HG03571 (cell line): ENCODE data around the gene NUDT4B.
"Not testable (repeated sequence)": the region's sequence is repeated elsewhere in the genome, so short reads cannot be mapped to it uniquely, and the experiment has no call there.

ENCODE experiments used
- ATAC-seq: cut with Tn5 transposase; IDR thresholded peaks from one replicate; pipeline ENCODE4 v1.9.1; 2021; ENCODE audit not compliant: unreplicated experiment

NUDT4B gene

GRCh38 chr1:148748563-148749334, at the start of gene NUDT4B:
NUDT4B (plus strand) TSS chr1:148748774; CDS start chr1:148748953, 179 bp downstream.
- peak; percentile 43 for ATAC-seq

DNA sequence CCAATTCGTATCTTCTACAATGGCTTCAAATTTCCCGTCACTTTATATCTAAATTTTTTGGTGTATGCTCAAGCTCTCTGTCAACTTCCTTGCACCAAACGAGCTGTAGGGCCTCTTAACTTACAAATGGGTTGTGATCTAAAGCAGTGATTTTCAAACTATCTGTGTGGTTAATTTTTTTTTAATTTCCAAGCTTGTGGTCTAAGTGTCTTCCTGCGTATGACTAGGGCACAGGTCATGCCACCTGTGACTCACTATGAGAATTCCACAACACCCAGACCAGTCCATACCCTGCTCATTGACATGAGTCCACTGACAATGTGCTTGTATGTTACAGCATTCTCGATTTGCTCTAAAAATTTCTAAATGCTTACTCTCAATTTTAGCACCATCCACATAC, 49.2 kb upstream of the NUDT4B start:
- not testable (repeated sequence) for ATAC-seq

- ATAC-seq: not testable (repeated sequence)
Measured at GRCh38 chr1:148702242-148702641, 46.3 kb upstream of the NUDT4B start.

GRCh38 chr1:148703973-148704591, 44.5 kb upstream of the NUDT4B start:
- not testable (repeated sequence) for ATAC-seq

- peak; percentile 59 for ATAC-seq
Measured at GRCh38 chr1:148705316-148705948, 43.1 kb upstream of the NUDT4B start.

- ATAC-seq: not testable (repeated sequence)
Measured at GRCh38 chr1:148708779-148709333, 39.7 kb upstream of the NUDT4B start.

GRCh38 chr1:148710772-148711523, 37.6 kb upstream of the NUDT4B start:
- not testable (repeated sequence) for ATAC-seq

- ATAC-seq: not testable (repeated sequence)
Measured at GRCh38 chr1:148712353-148712752, 36.2 kb upstream of the NUDT4B start.

DNA sequence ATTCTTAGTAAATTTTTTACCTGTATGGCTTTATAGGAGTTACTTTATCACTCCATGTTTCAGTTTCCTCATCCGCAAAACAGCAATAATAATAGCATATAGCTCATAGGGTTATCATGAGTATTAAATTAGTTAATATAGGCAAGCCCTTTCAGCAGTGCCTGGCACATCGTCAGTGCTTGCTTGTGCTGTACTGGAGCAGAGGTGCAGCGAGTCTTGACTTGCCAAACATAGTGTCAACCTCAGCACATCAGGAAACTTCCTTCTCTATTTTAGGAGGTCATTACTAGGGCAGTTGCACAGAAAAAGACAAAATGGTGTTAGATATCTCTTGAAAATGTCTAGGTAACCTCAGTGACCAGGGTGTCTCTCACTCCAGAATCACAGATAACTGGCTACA, 33.1 kb upstream of the NUDT4B start:
- not testable (repeated sequence) for ATAC-seq

GRCh38 chr1:148716966-148717520, 31.5 kb upstream of the NUDT4B start:
- not testable (repeated sequence) for ATAC-seq

DNA sequence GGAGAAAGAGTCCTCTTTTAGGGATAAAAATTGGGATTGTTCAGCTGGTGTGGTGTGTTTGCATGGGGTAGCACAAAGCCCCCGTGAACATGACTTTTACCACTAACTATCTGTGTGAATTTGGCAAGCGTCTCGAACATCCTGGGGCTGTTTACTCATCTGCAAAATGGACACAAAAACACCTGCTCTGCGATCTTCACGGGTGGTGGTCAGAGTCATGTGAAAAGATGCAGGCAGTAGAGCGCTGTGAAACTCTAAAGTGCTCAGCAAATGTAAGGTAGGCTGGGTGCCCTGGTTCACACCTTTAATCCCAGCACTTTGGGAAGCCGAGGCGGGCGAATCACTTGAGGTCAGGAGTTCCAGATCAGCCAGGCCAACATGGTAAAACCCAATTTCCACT, 27.7 kb upstream of the NUDT4B start:
- not testable (repeated sequence) for ATAC-seq

- not testable (repeated sequence) for ATAC-seq
Measured at GRCh38 chr1:148722758-148723157, 25.8 kb upstream of the NUDT4B start.

DNA sequence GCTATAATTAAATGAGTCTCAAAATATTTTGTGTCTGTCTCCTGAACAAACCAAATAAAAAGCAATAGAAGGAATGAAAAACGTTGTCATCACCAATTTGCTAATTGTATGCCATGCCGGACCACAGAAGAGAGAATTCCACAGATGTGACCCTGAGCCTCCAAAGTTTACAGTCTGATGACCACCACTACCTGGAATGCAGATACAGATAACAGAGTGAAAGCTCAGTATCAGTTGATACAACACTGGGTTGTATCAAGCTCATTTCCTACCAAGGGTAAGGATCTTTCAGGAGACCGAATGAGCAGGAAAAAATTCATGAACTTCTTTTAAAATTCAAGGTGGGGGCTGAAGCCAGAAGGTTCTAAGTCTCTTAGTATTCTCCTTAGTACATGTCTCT, 25.1 kb upstream of the NUDT4B start:
- not testable (repeated sequence) for ATAC-seq

GRCh38 chr1:148724872-148725271, 23.7 kb upstream of the NUDT4B start:
- not testable (repeated sequence) for ATAC-seq

GRCh38 chr1:148727862-148728261, 20.7 kb upstream of the NUDT4B start:
- ATAC-seq: not testable (repeated sequence)

- ATAC-seq: peak; percentile 49
Measured at GRCh38 chr1:148729128-148729527, 19.4 kb upstream of the NUDT4B start.

DNA sequence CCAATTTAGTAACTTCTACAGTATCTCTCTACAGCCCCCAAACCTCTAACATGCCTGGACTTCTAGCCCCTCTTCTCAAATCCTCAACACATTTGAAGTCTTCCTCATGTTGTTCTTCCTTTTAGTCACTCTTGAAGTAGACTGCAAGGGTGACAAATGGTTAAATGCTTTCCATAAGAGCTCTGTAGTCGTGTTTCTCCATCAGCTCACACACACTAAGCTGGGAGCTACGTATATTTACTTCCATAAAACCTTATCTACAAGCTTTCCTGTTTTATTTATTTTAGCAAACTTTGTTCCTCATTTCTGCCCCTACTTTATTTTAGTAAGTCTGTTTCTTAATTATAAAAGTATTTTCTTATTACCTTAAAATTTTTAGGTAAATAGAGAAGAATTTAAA, 19.0 kb upstream of the NUDT4B start:
- ATAC-seq: not testable (repeated sequence)

DNA sequence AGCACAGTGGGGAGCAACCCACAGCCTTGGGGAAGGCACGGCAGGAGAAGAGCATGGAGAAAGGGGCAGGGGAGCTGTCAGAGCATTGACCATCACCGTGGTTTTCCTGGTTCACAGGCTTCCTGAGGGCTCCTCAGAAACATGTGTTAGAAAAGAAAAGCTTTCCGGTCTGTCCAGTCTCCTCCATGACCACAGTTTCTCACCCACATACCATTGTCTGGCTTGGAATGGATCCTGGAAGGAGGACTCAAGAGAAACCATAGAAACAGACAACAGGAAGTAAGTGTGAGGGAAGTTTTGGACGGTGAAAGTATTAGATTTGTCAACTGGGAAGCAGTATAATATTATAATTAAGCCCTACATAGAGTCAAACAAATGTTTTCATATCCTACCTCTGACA, 16.3 kb upstream of the NUDT4B start:
- not testable (repeated sequence) for ATAC-seq

DNA sequence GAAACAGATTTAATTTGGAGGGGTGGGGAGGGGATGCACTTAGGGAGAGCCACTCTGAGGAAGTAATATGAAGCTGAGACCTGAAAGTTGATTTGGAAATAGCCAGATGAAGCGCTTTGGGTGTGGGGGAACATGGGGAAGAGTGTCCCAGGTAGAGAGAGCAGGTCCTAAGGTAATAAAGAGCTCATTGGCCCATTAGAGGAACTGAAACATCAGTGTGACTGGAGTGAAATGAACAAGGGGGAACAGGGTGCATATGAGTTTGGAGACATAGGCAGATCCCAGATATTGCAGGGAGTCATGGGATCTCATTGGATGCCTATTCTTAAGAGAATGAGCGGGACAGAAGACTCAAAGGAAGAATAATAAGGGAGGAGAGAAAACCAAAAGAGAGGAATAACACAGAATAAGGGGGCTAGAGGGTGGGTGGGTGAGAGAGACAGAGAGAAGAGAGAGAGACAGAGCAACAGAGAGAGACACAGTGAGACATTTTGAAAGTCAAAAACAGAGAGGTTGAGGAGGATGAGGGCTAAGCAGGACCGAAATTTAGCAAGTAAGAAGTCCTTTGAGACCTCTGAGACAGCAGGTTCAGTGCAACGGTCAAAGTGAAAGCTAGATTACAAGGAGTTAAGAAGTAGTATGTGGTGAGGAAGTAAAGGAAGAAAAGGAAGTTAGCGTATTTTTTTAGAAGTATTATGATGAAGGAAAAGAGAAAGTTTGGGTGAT, 14.8 kb upstream of the NUDT4B start:
- ATAC-seq: peak; percentile 51

DNA sequence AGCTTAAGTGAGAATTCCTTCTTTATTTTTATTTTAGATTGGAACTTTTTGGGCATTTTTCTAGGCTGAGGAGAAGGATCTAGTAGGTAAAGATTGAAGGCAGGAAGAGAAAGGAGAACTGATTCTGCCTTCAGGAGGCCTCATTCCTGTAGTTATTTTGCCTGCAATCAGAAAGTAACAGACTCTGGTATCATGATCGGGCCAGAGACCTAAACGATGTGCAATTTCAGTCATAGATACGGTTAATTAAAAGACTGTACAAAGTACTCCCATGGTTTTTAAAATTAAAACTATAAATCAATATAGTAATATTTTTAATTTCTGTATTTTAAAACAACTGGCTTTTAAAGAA, 14.3 kb upstream of the NUDT4B start:
- not testable (repeated sequence) for ATAC-seq
